GM18502 (cell line): Measurements from ENCODE around the gene AQP2.

Experiments used
- ATAC-seq: cut with Tn5 transposase; IDR thresholded peaks from one replicate; pipeline ENCODE4 v1.9.1; 2021; ENCODE audit warnings: mild to moderate bottlenecking; ENCODE audit not compliant: unreplicated experiment, poor library complexity

Gene AQP2, protein sequence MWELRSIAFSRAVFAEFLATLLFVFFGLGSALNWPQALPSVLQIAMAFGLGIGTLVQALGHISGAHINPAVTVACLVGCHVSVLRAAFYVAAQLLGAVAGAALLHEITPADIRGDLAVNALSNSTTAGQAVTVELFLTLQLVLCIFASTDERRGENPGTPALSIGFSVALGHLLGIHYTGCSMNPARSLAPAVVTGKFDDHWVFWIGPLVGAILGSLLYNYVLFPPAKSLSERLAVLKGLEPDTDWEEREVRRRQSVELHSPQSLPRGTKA

DNA sequence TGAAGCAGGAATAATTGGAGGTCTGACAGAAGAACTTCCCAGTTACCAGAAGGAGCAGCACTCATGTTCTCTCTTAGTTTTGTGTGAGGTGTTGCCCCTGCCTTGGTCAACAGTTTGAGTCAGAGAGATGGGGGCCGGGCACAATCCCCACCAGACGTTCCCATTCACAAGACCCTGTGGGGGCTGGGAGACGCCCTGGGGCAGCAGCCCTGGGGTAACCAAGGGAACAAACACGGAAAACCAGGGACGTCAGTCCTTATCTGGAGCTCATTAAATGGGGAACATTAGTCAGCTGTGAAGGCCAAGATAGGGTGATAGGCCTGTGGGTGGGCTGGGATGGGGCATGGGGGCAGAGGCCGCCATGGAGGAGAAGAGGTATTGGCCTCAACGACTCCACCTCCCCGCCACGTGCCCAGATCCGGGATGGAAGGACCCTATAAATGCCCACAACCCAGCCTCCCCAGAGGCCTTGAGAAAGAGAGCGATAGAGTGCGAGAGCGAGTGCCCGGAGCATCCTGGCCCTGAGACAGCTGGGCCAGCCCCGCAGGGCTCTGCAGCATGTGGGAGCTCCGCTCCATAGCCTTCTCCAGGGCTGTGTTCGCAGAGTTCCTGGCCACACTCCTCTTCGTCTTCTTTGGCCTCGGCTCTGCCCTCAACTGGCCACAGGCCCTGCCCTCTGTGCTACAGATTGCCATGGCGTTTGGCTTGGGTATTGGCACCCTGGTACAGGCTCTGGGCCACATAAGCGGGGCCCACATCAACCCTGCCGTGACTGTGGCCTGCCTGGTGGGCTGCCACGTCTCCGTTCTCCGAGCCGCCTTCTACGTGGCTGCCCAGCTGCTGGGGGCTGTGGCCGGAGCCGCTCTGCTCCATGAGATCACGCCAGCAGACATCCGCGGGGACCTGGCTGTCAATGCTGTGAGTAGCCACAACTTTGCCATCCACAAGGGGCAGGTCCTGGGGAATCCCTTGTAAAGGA lies at the start of gene AQP2:
Gene AQP2 (plus strand): TSS at position 465 of the 979 bp plus-strand sequence. CDS start 94 bp downstream, at position 559.
- no peak for ATAC-seq

DNA sequence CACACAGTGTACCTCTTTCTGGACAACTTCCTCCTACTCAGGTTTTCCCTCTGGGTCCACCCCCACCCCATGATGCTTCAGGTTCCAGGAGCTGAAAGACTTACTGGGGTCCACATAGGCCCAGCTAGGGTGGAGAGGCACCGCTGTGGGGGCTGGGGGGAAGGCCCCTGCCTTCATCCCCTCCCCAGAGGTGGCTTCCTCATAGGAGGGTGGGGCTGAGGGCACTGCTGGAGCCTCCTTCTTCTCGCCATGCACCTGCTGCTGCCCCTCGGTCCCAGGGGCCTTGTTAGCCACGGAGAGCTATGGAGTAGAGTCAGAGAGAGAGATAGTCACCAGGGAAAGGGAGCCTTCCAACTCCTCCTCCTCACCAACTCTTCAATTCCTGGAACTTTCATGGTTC lies 49.5 kb upstream of the AQP2 start:
- no peak for ATAC-seq

DNA sequence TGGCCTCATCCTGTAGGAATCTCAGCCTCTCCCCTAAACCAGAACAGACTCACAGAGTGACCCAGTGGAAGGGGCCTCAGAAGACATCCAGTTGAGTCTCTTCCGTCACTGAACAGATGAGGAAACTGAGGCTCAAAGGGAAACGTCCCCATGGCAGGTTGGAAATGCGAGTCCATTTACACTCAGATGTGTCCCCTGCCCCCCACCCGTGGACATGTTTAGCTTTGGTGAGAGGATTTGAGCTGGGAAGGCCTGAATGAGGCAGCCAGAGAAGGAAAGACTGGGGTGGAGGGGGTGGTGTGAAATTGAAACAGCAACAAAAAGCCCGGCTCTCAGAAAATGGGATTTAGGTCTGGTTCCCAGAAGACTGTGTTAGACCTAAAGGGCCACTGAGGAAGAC lies 48.6 kb upstream of the AQP2 start:
- ATAC-seq = no peak

DNA sequence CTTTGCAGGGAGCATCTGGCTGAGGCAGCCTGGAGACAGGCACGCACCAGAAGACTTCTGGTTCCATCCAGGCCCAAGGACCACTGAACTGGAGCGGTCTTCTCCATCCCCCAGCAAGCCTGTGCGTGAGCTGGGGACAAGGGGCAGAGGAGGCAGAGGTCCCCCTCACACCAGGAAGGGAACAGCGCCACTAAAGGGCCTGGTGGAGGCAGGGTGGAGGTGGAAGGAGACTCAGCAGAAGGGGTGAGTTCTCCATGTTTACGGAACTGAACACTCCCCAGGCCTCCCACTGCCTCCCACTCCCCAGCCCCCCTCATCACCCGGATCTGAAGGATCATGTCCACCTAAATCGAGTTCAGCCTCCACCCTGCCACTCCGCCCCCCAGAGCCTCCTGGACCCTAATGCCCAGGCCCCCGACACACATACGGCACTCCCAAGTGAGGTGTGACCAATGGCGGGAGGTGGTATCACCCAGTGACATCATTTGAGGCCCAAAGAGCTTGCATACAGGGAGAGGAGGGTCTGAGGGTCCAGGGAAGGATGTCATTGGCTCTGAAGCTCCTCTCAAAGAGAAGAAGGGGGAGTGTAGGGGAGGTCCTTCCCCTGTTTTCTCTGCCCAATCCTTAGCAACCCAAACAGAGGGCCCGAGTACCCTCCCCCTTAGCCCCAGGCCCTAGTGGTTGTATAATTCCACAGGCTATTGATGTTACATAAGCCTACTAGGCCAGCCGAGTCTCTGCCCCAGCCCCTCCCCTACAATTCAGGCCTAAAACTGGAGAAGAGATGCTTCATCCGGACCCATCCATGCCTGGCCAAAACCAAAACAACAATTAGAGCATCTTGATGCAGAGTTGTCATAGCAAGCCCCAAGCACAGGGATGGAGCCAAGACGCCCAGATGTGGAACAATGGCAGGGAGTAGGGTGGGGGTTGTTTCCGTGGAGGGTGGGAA lies 47.9 kb upstream of the AQP2 start:
- no peak for ATAC-seq

DNA sequence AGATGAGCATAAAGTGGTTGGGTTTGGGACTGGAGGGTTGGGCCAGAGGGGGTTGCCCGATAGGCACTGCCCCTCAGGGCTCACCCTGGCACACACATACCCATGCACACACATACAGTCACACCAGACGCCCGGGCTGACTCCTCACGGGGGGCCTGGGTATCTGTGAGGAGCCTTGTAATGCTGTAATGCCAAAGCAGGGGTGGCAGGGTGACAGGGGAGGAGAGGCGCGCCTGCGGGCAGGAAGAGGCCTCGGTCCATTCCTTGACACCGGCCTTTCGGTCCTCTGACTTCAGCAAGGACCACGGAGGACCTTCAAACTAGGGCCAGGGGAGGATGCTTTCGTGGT lies 47.2 kb upstream of the AQP2 start:
- no peak for ATAC-seq

DNA sequence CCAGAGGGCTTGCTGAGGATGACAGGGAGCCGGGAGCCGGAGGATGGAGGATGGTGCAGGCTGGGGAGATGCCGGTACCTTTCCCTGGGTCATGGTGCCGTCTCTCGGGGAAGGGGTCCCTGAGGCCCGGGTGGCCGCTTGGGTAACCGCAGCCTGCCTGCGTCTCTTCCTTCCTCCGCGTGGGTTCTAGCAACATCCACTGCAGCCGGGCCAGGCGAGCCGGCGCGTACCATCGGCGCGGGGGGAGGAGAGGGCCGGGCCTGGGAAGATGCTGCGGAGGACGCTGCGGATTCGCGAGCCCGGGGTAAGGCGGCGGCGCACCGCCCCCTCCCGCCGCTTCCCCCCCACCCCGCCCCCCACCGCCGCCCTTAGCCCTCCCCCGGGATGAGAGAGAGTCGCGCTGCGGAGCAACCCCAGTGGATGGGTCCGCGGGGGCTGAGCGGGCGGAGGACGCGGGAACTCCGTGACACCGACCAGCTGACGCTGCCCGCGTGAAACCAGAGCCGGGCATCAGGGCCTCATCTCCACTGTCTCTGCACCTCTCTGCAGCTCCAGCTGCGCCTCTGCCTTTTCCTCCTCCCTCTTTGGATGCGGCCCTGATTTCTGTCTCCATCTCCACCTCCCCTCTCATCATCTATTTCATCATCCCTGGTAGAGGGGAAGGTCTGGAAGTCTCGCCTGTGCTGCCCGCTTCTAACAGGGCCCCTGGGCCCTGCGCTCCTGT lies 46.7 kb upstream of the AQP2 start, which contains the start of gene FAIM2:
Gene FAIM2 (minus strand): TSS at position 201 of the 724 bp plus-strand sequence. CDS start 108 bp downstream, at position 93.
- no peak for ATAC-seq

DNA sequence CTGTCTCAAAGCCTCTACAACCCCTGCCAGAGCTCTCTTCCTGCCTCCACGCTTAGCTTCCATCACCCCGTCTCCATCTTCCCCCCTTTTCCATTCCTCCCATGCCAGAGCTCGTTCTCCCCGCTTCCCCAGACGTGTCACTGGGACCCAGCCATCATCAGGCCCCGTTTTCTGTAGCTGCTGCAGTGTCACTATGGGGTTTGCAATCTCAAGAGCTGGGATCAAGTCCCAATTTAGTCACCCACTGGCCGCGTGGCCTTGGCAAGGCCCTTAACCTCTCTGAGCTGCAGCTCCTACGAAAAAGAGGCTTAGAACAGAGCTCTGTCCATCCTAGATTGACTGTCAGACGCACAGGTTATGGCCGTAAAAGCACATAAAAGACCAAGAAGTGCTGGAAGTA lies 45.9 kb upstream of the AQP2 start:
- ATAC-seq = no peak

DNA sequence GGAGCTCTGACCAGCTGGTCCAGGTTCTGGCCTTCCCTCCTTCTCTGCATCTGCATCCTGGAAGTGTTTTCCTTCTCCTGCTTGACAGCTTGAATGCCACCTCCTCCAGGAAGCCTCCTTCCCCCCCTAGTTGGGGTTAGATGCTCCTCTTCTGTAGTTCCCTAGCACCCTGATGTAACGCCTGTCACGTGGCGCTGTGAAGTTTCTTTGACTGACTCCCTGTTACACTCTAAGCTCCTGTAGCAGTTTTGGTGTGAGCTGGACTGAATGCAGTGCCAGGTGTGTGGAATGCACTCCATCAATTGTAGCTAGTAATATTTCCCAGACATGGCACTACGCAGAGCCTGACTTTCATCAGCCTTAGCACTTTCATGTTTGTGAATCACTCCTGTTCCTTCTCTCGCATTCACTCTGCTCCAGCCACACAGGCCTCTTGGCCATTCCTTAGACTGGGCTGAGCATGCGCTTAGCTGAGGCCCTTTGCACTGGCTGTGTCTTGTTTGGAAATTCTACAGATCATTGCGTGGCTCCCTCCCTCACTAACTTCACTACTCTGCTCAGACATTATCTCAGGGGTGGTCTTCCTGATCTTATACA lies 44.7 kb upstream of the AQP2 start:
- no peak for ATAC-seq

DNA sequence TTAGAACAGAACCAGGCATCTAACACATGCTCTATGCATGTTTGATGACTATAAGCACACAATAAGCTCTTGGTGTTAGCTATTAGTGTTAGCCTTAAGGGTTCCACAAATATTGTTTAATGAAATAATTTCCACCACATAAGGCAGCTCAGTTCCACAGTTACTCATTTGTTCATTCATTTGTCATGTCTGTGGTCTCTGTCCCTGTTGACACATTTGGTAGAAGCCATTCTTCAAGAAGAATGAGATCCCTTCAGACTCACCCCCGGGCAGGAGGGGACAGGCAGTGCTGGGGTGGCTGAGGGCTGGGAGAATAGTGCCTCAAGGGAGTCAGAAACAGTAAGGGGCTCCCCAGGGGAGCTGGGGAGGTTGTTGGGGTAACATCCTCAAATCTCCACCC lies 43.2 kb upstream of the AQP2 start:
- ATAC-seq = no peak

DNA sequence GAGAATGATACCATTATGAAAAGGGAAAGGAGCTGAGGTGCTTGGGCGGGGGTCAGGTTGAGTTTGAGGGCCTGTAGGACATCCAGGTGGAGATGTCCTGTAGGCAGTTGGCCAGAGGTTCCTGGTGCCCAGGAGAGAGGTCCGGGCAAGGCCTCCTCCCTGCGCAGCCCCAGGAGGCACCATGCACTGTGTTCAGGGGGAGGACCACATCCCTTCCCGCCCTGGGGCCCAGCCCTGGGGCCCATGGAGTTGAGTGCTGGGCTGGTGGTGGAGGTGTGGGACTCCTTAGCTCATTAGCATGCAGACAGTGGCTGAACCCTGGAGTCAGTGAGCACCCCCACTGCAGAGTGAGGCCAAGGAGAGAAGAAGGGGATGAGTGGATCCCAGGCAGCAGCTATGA lies 41.2 kb upstream of the AQP2 start:
- no peak for ATAC-seq

DNA sequence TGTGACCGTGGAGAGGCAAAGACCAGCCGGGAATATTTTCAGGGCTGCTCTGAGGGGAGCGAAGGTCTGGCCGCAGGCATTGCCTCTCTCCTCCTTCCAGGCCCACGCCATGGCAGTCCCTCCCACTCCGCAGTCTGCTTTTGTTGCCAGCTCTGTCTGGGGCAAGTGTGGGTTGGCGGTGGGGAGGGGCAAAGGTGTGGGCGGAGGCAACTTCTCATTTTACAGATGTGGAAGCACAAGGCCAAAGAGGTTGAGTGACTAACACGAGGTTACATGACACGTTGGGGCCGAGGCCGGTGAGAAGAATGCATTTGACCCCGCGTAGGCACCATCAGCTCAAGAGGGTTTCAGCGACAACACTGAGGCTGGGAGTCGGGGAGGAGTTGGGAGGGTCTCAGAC lies 40.7 kb upstream of the AQP2 start:
- no peak for ATAC-seq

DNA sequence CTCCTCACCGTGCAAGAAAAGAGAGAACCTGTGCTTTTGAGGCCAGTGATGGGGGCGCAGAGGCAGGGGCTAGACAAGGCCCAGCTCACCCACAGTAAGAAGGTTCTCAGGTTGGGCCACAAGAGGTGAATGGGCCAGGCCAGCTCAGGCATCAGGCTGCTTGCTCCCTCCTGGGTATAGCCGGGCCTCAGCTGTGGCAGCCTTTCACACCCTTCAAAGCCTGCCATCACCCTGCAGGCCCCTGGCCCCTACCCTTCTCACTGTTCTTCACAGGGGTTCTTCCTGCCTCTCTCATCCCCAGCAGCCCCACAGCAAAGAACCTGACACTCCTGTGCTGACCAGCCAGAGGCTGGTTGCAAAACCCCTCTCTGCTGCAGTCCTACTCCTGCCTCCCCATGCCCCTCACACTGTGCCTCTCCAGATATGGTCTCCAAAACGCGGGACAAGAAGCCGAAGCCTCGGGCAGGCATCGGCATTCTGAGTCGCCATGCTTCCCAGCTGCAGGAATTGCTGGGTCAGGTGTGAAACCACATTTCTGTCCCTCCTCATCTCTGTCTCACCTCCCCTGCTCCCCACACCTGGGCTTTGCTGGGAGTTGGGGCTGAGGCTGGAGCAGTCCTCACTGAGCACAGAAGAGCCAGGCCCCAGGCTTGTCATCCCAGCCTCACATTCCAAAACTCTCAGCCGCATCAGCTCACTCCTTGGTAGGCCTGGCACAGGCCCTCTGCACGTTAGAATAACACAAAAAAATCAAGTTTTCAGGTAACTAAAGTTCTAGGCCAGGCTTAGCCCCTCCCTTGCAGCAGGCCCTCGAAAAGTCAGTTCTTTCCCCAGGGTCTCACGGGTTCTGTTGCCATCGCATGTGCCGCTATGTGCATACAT lies 40.0 kb upstream of the AQP2 start:
- ATAC-seq = no peak

DNA sequence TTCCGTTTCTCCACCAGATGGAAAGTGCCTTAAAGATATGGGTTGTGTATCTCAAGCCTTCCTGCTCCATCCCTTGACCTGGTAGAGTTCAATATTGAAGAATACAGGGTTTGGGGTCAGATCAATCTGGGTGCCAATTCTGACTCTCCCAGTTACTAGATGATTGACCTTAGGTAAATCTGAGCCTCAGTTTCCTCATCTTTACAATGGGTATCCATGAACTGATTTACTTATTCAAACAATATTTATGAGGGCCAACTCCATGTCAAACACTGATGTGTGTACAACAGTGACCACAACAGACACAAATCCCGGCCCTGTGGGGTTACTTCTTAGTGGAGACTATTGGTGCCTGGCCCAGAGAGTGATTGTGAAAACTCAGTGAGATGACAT lies 39.3 kb upstream of the AQP2 start:
- no peak for ATAC-seq

DNA sequence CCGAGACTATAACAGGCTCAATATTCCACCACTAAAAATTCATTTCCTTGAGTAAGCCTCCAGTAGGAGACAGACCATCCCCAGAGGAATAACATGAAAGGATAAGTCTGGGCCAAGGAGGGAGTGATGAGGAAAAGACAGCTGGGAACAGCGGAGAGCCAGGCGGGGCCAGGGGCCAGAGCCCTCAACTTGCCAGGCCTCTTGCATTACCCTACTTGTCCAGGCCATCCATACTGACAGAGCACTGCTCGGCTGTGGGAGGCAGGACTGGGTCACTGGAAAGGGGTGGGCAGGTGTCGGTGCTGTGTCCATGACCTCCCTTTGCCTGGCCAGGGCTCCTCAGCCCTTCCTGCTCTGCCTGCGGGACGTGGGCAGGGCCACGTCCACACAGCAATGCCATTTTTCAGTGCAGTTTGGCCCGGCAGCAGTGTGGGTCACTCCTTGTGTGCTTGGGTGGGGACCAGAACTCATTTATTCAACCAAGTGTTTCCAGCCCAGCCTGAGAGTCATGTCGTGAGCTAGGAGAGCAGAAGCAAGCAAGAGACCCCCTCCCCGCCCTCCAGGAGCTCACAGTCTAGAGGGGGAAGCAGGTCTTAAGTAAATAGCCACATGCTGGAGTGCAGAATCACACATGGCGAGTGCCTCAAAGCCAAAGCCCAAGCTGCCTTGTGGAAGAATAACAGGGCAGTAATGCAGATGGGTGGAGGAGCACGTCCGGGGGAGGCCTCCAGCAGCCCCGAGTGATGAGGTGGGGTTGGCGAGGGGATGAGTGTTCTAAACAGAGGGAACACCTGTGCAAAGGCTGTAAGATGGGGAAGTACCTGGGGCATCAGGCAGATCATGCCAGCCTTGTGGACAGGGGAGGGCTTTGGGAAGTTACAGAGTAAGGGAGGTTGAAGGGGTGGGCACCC lies 37.9 kb upstream of the AQP2 start:
- no peak for ATAC-seq

DNA sequence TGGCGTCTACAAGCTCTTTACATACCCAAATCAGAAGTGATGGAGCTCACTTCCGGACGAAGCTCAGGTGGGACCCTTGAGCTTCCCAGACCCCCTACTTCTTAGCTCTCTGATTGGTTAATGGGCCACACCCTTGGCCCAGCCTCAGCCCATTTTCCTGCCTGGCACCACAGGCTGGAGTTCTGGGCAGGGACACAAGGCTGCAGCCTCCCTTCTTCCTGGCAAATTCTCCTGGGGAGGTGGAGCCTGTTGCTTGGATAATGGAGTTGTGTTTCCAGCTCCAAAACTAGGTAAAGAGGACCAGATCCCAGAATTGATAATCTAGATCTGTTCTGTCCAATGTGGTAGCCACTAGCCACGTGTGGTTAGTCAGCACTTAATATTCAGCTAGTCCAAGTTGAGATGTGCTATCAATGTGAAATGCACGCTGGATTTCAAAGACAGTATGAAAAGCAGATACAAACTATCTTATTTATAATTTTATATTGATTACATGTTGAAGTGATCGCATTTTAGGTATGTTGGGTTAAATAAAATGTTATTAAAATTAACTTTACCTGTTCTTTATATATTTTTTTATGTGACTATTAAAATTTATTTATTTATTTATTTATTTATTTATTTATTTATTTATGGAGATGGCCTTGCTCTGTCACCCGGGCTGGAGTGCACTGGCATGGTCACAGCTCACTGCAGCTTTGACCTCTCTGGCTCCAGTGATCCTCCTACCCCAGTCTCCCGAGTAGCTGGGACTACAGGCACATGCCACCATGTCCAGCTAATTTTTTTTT lies 34.2 kb upstream of the AQP2 start:
- ATAC-seq = no peak

DNA sequence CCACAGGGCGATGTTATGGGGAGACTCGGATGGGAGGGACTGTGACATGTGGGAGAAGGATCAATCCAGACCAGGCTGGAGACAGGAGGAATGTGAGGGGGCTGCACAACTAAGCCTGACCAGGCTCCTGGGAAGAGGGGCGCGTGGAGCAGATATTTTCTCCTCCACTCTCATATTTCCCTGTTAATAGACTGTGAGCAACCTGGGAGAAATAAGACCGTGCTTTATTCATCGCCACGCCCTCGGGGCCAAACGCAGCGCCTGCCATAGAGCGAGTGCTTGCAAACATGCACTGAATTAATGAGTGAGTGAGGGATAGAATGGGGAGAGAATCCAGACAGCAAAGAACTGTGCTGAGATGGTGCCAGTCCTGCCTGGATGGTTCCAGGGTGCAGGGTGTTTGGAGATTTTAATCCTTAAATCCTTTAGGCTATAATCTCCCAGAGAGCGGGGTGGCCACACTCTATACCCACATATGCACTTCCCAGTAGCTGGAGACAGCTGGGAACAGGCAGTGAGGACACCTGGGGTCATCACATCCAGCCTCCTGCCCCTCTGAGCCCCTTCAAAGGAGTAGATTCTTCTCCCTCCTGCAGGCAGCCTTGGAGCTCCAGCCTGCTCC lies 33.3 kb upstream of the AQP2 start:
- no peak for ATAC-seq
